Mononuclear cell (primary cell): ENCODE measurements around the gene DPH5. TPM values are rescaled to one million over a fixed set of nuclear protein-coding genes. Genes with fewer than 3 reads are reported as not detected.
"Not testable (repeated sequence)": the region's sequence is repeated elsewhere in the genome, so short reads cannot be mapped to it uniquely, and the experiment has no call there.

Experiments
- H3K27me3 ChIP-seq: 2 replicates; pipeline ENCODE4 v1.6.0; 2011; ENCODE audit warnings: low read length, control low read depth; ENCODE audit not compliant: insufficient read depth
- H3K4me1 ChIP-seq: 2 replicates; pipeline ENCODE4 v1.5.1; 2011; ENCODE audit warnings: mild to moderate bottlenecking, low read length, control low read depth; ENCODE audit not compliant: insufficient read depth
- H3K4me3 ChIP-seq: 2 replicates; pipeline ENCODE4 v1.5.1; 2011; ENCODE audit warnings: mild to moderate bottlenecking, low read length, moderate library complexity
- H3K9me3 ChIP-seq: 2 replicates; pipeline ENCODE4 v1.5.1; 2011; ENCODE audit warnings: low read depth, mild to moderate bottlenecking, control low read depth, low read length
- total RNA-seq: library from RNA; depleted of rRNA; stranded (reverse); fragments of >200 nt; gene quantifications from one replicate; pipeline ENCODE4 v1.2.3, GENCODE V29; 2012

The DPH5 gene
- total RNA-seq, 1 donor = 42.1 TPM

- H3K4me1 ChIP-seq = peaks cover 22% of the 10 kb centered on the region
- not testable (repeated sequence) for H3K9me3 ChIP-seq, H3K27me3 ChIP-seq, H3K4me3 ChIP-seq
These were observed 76.7 kb downstream of the DPH5 start for GRCh38 chr1:100948721-100949405.

DNA sequence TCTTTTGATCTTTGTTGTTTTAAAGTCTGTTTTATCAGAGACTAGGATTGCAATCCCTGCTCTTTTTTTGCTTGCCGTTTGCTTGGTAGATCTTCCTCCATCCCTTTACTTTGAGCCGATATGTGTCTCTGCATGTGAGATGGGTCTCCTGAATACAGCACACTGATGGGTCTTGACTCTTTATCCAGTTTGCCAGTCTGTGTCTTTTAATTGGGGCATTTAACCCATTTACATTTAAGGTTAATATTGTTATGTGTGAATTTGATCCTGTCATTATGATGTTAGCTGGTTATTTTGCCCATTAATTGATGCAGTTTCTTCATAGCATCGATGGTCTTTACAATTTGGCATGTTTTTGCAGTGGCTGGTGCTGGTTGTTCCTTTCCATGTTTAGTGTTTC lies 77.8 kb downstream of the DPH5 start:
- H3K9me3 ChIP-seq, H3K4me3 ChIP-seq, H3K27me3 ChIP-seq: not testable (repeated sequence)
- peaks cover 29% of the 10 kb centered on the region for H3K4me1 ChIP-seq

DNA sequence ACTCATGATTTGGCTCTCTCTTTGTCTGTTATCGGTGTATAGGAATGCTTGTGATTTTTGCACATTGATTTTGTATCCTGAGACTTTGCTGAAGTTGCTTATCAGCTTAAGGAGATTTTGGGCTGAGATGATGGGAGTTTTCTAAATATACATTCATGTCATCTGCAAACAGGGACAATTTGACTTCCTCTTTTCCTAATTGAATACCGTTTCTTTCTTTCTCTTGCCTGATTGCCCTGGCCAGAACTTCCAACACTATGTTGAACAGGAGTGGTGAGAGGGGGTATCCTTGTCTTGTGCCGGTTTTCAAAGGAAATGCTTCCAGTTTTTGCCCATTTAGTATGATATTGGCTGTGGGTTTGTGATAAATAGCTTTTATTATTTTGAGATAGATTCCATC lies 79.5 kb downstream of the DPH5 start:
- H3K4me1 ChIP-seq = peaks cover 37% of the 10 kb centered on the region
- not testable (repeated sequence) for H3K9me3 ChIP-seq, H3K27me3 ChIP-seq, H3K4me3 ChIP-seq

DNA sequence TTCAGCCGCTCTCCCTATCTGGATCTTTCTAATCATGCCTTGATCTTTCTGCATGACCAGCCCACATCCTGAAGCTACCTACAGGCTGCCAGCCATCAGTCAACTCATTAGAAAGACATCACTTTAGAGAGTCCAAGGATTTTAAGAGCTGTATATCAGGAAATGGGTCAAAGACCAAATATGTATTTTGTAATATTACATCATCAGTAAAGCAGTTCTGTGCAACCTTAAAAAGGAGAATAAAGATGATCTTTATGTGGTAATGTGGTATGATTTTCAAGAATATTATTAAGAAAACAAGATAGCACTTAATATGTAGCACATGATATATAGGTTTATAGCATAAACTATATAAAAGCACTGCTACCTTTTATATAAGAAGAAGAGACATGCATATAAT lies 82.1 kb downstream of the DPH5 start:
- Histone ChIP-seq H3K9me3 (no peaks in the 10 kb centered on the region), H3K27me3 (no peaks in the 10 kb centered on the region), H3K4me3 (no peak overlapping the region), H3K4me1 (peaks cover 21% of the 10 kb centered on the region)

GRCh38 chr1:100942304-100943046 lies 83.1 kb downstream of the DPH5 start:
- no peak overlapping the region for H3K4me3 ChIP-seq
- peaks cover 4% of the 10 kb centered on the region for H3K9me3 ChIP-seq
- peaks cover 17% of the 10 kb centered on the region for H3K4me1 ChIP-seq
- H3K27me3 ChIP-seq = no peaks in the 10 kb centered on the region

DNA sequence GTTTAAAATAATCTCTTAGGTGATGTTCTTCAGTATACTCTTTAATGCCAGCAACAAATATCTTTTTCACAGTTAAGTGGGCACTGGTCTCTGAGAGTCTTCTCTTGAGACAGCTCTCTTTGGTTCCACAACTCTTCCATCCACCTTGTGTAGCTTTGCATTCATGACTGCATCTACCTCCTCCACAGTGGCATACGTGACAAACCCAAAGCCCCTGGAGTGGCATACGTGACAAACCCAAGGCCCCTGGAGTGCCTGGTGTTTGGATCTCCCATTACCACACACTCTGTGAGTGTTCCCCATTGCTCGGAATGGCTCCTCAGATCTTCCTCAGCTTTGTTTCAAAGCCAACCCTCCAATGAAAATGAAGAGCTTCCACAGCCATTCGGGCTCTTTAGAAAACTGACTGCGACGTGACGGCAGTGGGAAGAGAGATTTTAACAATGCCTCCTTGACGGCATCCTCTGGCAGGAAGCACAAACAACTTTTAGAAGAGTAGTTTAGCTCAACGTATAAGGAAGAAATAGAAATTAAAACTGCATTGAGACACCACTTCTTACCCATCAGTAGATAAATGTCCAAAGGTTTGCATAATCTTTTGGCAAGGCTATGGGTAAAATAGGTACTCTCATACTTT lies 83.9 kb downstream of the DPH5 start:
- Histone ChIP-seq H3K9me3 (peaks cover 6% of the 10 kb centered on the region), H3K4me3 (no peak overlapping the region), H3K4me1 (peaks cover 17% of the 10 kb centered on the region), H3K27me3 (no peaks in the 10 kb centered on the region)

GRCh38 chr1:100941098-100941527 lies 84.5 kb downstream of the DPH5 start:
- Histone ChIP-seq H3K9me3 (peaks cover 6% of the 10 kb centered on the region), H3K4me1 (peaks cover 17% of the 10 kb centered on the region), H3K4me3 (no peak overlapping the region), H3K27me3 (no peaks in the 10 kb centered on the region)

Other genes starting within 250 kb of the DPH5 start
- 2.4 TPM for gene EXTL2, start 130.9 kb downstream of the DPH5 start, total RNA-seq
- 34.9 TPM for gene SLC30A7, start 129.7 kb downstream of the DPH5 start, total RNA-seq
- 247 TPM for gene S1PR1, start 211.2 kb upstream of the DPH5 start, total RNA-seq